GM12892 (cell line): Measurements from ENCODE around the gene PRKCSH.

Experiments used
- DNase-seq: peaks from one replicate; pipeline ENCODE4 v3.0.0; 2011; ENCODE audit not compliant: insufficient read length
- FAIRE-seq: peaks from 2 replicates; lab custom pipeline; 2011; peaks lifted over from hg19 to GRCh38; lab: Jason Lieb, UNC
- POLR2A ChIP-seq: IDR thresholded peaks from 2 replicates; pipeline ENCODE4 v1.6.1; 2011; ENCODE audit warnings: low read depth, low read length, control low read depth
- POLR2AphosphoS5 ChIP-seq: IDR thresholded peaks from 2 replicates; pipeline ENCODE4 v1.6.1; 2011; ENCODE audit warnings: low read depth, low read length, control low read depth
- TAF1 ChIP-seq: IDR thresholded peaks from 2 replicates; pipeline ENCODE4 v1.6.1; 2011; ENCODE audit warnings: low read depth, mild to moderate bottlenecking, control low read depth, low read length, borderline replicate concordance

The PRKCSH gene

DNA sequence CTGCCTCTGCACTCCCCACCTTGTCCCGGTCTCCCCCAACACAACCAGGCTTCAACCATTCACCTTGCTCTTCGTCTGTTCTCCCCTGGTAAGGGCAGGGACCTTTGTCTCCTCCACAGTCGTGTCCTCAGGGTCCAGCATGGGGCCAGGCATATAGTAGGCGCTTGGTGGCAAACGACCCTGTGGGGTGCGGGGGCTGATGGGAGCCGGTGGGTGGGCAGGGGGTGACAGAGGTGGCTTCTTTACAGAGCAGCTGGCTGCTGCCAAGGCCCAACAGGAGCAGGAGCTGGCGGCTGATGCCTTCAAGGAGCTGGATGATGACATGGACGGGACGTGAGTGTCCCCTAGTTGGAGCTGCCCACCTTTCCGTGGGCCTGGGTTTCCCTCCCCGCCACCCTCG lies 9.7 kb downstream of the PRKCSH start:
- DNase-seq = no peak
- no peak for FAIRE-seq
- TF ChIP-seq TAF1 = no peak
- no peak for TF ChIP-seq POLR2AphosphoS5
- no peak for TF ChIP-seq POLR2A

DNA sequence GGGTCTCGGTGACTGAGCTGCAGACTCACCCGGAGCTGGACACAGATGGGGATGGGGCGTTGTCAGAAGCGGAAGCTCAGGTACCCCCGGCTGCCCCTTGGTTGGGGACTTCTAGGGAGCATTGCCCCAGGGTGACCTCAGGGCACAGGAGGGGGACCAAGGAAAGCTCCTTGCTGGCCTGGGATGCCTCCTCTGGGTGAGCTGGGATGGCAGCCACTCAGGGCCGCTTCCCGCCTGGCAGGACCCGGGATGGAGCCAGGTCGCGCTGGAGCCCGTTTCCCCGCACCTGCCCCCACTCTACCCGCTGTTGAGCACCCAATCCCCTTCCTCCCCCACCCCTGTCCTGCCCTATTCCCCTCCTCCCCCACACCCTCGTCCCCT lies 10.8 kb downstream of the PRKCSH start:
- FAIRE-seq (no peak), DNase-seq (no peak)
- TF ChIP-seq POLR2AphosphoS5 (no peak), TAF1 (no peak), POLR2A (no peak)

DNA sequence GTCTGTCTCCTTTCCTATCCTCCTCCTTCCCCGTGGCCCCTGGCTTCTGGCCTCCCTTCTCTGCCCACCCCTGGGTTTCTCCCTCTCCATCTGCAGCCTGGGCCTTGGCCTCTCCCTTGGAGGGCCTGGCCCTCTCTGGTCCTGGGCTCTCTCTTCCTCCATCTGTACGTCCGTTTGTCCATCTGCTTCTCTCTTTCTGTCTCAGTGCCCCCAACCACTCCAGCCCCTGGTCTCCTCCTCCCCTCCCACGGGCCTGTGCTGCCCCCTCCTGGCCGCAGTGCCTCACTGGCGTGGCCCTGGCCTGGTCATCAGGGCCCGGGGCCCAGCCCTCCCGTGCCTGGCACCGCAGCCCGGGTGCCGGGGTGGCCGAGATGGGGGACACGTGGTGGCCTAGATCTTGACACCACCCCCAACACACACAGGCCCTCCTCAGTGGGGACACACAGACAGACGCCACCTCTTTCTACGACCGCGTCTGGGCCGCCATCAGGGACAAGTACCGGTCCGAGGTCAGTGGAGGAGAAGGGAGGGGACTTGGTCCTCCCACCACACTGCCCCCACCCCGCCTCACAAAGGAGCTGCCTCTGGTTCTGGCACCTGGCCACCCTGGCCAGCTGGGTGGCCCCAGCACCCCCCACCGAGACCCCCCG lies 11.3 kb downstream of the PRKCSH start:
- TF ChIP-seq POLR2A = no peak
- no peak for TF ChIP-seq POLR2AphosphoS5
- no peak for TF ChIP-seq TAF1
- DNase-seq (peak; percentile 77), FAIRE-seq (no peak)

DNA sequence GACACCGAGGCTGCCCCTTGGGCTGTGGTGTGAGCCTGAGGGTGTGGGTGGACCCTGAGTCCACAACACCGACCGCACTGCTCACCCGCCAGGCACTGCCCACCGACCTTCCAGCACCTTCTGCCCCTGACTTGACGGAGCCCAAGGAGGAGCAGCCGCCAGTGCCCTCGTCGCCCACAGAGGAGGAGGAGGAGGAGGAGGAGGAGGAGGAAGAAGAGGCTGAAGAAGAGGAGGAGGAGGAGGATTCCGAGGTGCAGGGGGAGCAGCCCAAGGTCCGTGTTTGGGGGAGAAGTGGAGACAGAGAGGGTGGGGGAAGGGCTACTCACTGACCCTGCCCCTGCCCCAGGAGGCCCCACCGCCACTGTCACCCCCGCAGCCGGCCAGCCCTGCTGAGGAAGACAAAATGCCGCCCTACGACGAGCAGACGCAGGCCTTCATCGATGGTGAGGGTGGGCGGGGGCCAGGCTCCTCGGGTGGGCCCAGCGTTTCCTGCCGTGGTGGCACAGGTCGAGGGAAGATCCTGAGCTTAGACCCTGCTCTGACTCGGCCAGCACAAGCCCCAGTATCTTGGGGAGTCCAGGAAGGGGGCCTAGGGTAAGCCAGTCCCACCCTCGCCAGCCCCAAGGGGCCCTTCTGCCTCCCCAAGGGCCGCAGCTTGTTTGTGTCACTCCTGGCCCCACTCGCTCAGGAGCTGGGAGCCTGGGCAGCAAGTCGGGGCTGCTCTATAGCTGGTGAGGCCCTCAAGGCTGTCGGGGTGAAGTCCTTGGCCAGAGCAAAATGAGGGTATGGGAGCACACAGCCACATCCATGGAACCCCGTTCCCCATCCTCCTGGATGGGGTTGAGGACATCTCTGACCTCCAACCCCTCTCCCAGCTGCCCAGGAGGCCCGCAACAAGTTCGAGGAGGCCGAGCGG lies 12.2 kb downstream of the PRKCSH start:
- no peak for TF ChIP-seq POLR2A
- TF ChIP-seq TAF1 = no peak
- TF ChIP-seq POLR2AphosphoS5 = no peak
- DNase-seq (no peak), FAIRE-seq (no peak)

- DNase-seq = no peak
- TF ChIP-seq TAF1 = no peak
- no peak for TF ChIP-seq POLR2AphosphoS5
- TF ChIP-seq POLR2A = no peak
- no peak for FAIRE-seq
Observed at GRCh38 chr19:11448410-11448809, 13.0 kb downstream of the PRKCSH start.

DNA sequence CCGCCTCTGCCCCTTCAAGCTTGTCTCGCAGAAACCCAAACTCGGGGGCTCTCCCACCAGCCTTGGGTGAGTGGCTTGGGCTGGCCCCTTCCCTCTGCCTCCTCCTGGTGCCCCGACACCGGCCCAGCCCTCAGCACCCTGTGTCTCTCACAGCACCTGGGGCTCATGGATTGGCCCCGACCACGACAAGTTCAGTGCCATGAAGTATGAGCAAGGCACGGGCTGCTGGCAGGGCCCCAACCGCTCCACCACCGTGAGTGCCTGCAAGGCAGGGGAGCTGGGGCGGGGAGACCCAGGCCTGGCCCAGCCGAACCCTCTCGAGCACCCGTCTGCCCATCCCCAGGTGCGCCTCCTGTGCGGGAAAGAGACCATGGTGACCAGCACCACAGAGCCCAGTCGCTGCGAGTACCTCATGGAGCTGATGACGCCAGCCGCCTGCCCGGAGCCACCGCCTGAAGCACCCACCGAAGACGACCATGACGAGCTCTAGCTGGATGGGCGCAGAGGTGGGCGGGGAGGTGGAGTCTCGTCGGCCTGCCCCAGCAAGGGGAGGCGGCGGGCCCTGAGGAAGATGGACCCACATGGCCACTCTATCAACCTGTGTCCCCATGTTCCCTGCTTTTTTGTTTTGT lies 13.6 kb downstream of the PRKCSH start:
- TF ChIP-seq TAF1 (no peak), POLR2A (no peak), POLR2AphosphoS5 (no peak)
- DNase-seq (no peak), FAIRE-seq (no peak)

DNA sequence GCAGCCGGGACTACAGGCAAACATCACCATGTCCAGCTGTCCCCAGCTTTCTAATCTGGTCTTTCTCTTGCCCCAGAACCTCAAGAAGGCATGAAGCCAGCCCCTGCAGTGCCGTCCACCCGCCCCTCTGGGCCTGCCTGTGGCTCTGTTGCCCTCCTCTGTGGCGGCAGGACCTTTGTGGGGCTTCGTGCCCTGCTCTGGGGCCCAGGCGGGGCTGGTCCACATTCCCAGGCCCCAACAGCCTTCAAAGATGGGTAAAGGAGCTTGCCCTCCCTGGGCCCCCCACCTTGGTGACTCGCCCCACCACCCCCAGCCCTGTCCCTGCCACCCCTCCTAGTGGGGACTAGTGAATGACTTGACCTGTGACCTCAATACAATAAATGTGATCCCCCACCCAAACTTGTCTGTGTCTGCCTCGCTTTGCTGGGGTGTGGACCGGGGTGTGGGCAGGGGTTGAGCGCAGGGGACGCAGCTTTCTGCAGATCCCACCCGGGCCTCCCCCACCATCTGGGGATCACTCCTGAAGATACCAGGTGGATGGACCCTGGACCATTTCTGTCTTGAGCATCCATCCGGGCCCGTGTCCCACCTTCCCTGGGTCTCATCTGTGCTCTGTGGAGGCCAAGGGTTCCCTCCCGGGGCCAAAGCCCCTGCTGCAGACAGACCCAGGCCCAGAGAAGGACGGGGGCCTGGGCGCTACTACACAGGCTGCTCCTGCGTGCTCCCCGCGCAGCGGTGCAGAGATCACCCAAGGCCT lies 15.3 kb downstream of the PRKCSH start:
- TF ChIP-seq TAF1 = no peak
- 0 out of 2 replicates have a peak, but pooled peaks have one; percentile 27 for TF ChIP-seq POLR2A
- FAIRE-seq (no peak), DNase-seq (no peak)

DNA sequence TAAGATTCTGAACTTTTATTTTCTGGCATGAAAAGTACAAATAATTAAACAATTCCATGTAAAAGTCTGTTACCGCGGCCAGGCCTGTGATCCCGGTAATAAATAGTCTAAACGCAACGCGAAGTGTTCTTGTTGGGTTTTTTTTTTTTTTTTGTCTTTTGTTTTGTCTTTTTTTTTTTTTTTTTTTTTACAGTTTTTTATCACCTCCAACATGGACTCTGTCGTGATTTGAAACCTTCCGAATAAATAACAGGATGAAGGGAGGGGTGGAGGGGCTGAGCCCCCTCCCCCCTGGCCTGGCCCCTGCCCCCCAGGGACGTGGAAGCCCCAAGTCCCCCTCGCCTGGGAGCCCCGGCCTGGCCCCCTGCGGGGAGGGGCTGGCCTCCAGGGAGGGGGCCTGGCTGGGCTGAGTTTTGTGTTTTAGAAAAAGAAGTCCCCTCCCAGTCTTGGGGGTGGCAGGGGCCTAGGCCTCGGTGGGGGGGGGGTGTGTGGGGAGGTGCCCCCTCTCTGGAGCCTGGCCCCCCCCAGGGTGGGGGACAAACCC lies 16.0 kb downstream of the PRKCSH start:
- DNase-seq (no peak), FAIRE-seq (no peak)
- TF ChIP-seq TAF1 (no peak), POLR2AphosphoS5 (no peak), POLR2A (no peak)

- TF ChIP-seq TAF1 = no peak
- no peak for TF ChIP-seq POLR2A
- TF ChIP-seq POLR2AphosphoS5 = no peak
- FAIRE-seq (peak; percentile 82), DNase-seq (no peak)
Observed at GRCh38 chr19:11451871-11452619, 16.6 kb downstream of the PRKCSH start.

DNA sequence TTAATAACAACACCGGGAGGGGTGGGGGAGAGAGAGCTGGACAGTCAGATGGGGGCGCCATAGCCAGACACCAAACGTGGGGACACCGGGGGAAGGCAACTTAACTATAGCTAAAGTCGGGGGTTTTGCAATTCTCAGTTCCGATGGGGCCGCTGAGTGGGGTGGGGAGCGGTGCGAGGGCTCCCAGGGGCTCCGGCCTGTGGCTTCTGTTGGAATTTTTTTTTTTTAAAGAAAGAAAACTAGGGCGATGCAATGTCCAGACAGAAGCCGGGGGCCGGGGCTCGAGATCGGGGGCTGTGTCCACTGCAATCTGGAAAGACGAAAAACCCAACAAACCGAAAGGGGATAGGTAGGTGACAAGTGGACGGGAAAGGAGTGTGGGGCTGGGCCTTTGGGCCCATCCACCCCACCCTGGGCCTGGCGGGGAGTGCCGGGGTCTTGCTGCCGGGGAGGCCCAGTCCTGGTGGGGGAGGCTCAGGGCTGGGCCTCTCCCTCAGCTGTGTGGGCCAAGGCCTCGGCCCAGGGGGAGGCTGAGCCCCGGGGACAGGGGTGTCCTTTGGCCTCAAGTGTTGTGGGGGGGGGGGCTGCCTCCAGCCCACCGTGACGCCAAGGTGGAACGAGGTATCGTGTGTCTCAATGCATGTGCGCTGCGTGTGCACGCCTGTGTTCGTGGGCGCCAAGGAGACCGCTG lies 17.3 kb downstream of the PRKCSH start:
- TF ChIP-seq POLR2AphosphoS5 (no peak), TAF1 (0 out of 2 replicates have a peak, but pooled peaks have one; percentile 30)
- DNase-seq (no peak), FAIRE-seq (peak; percentile 27)
